Heart right ventricle (tissue), 16 donors: ENCODE data around the gene INSYN1. TPM values are rescaled to one million over a fixed set of nuclear protein-coding genes. Genes with fewer than 3 reads are reported as not detected.

Source experiments
- ATAC-seq, 8 donors: fragments of 200-7000 bp; cut with Tn5 transposase; one replicate each; pipeline ENCODE4 v1.9.1; 2020; ENCODE audit warnings: mild to moderate bottlenecking in 8 of 8, moderate library complexity in 8 of 8, moderate number of reproducible peaks in 1 of 8
- DNase-seq, 2 donors: peaks; one replicate each; pipeline ENCODE4 v3.0.0-alpha.2; 2020
- H3K27ac ChIP-seq, 10 donors: fragments of 200-600 bp; sonication (generic) in 2 of 10; one replicate each; pipeline versions ENCODE4 v1.5.0 to v1.8.0; 2020 to 2022; ENCODE audit warnings: mild to moderate bottlenecking in 3 of 10
- H3K27me3 ChIP-seq, 7 donors: fragments of 200-600 bp; one replicate each; pipeline ENCODE4 v1.8.0; 2021 to 2022; ENCODE audit warnings: mild to moderate bottlenecking in 2 of 7
- H3K36me3 ChIP-seq, 9 donors: fragments of 200-600 bp; sonication (generic) in 1 of 9; one replicate each; pipeline versions ENCODE4 v1.5.0 to v1.8.0; 2020 to 2022; ENCODE audit warnings: mild to moderate bottlenecking in 2 of 9
- H3K4me1 ChIP-seq, 9 donors: fragments of 200-600 bp; sonication (generic) in 1 of 9; one replicate each; pipeline versions ENCODE4 v1.5.0 to v1.8.0; 2020 to 2022; ENCODE audit warnings: mild to moderate bottlenecking in 4 of 9
- H3K4me3 ChIP-seq, 10 donors: fragments of 200-600 bp; sonication (generic) in 2 of 10; one replicate each; pipeline versions ENCODE4 v1.5.0 to v1.8.0; 2020 to 2022; ENCODE audit warnings: mild to moderate bottlenecking in 7 of 10, moderate library complexity in 2 of 10
- H3K9me3 ChIP-seq, 11 donors: fragments of 200-600 bp in 10 of 11; sonication (generic) in 2 of 11; one replicate each; pipeline versions ENCODE4 v1.5.0 to v1.8.0; 2013 to 2022; ENCODE audit warnings: mild to moderate bottlenecking in 2 of 11, control low read depth in 1 of 11, moderate library complexity in 1 of 11
- CTCF ChIP-seq, 9 donors: fragments of 200-600 bp; sonication (generic) in 2 of 9; IDR thresholded peaks; one replicate each; pipeline versions ENCODE4 v1.5.0 to v1.8.0; 2021 to 2022; ENCODE audit warnings: antibody characterized with exemption in 9 of 9, mild to moderate bottlenecking in 5 of 9, moderate library complexity in 1 of 9
- WGBS, 2 donors: extraction: QIAGEN DNeasy Blood & Tissue Kit; methylation state at CpG; one replicate each; pipeline ENCODE4 v1.1.7; 2013; ENCODE audit warnings: inconsistent platforms in 1 of 2; 5-methylcytosine and 5-hydroxymethylcytosine counted together
- intact Hi-C, 10 donors: fragments of 100-400 bp; cut with DNase I; formaldehyde crosslinking; loops; one replicate each; pipeline versions ENCODE4 v1.11.1 to v1.14.2; 2022
- polyA plus RNA-seq, 2 donors: library from polyadenylated mRNA; stranded (reverse); fragments of 200-250 nt; gene quantifications; one replicate each; pipeline ENCODE4 v1.2.3, GENCODE V29; 2013
- total RNA-seq, 10 donors: library from RNA; stranded (reverse); fragmentation: NEBNext Ultra II Directional in 3 of 10; extraction: Animal tissue kit (Norgen Biotek cat#: 25700) in 3 of 10; gene quantifications; one replicate each; pipeline versions ENCODE4 v1.2.1 to v1.2.4, GENCODE V29; 2021 to 2023
- donor health status: Arrhythmogenic right ventricular cardiomyopathy.
- donor health status: ischemic (EF 13 %, LVEDD 7.1; RV severe dilation, severe dysfunction).
- donor health status: healthy with polysubstance abuse.
- donor health status: DM: no; HTN: yes; CAD: no.
- donor health status: DM: no; HTN: no; CAD: no.
- donor health status: ischemic (EF 25% LVEDD 6.9; RV normal size, moderate dysfunction).
- donor health status: ischemic (EF 25% LVEDD 5.7; RV mildly dilated, moderate dysfunction).
- donor health status: healthy.
- donor health status: DM: yes; HTN: yes; CAD: no.
- donor health status: Ischemic cardiomyopathy.
- donor health status: ischemic (EF 35%, LVEDD 5.7; RV mildly dilated, moderate dysfunction).
- donor health status: nonischemic (EF 11% LVEDD 7.7; RV severe dilation, severe dysfunction).
- donor health status: DM: yes; HTN: yes; CAD: no.
- donor health status: PGD.
- donor health status: ischemic (EF 29% LVEDD 5.4; RV normal size, mild dysfunction).
- donor health status: nonischemic (EF 23%, LVEDD 6.1; RV moderate dilation, normal function).

INSYN1 gene
- total and polyA plus RNA-seq, 12 donors: 56.4 to 221 (median 92.5) TPM

GRCh38 chr15:73763931-73764330 is 10.8 kb upstream of the INSYN1 start:
- 31 to 34% methylated on average over 3 of the region's 3 CpGs for WGBS, 2 donors
- intact Hi-C loops: no loop called here
- Histone ChIP-seq H3K27ac (peak overlapping the region in 4 of 10 donors; percentile 9 to 45 (median 14)), H3K27me3 (peaks cover 0 to 8% (median 0%) of the 10 kb centered on the region in 7 donors), H3K4me1 (peaks cover 0 to 16% (median 11%) of the 10 kb centered on the region in 9 donors), H3K9me3 (no peaks in the 10 kb centered on the region), H3K36me3 (no peaks in the 10 kb centered on the region), H3K4me3 (no peak overlapping the region)
- no peak for TF ChIP-seq CTCF (IDR thresholded peaks at IDR 0.05)
- ATAC-seq (peak; percentile 59 to 89 (median 77)), DNase-seq (peak in 1 of 2 donors; percentile 46)

GRCh38 chr15:73760330-73761329 is 7.5 kb upstream of the INSYN1 start:
- intact Hi-C loops: no loop called here
- Histone ChIP-seq H3K4me3 (no peak overlapping the region), H3K4me1 (peaks cover 0 to 27% (median 11%) of the 10 kb centered on the region in 9 donors), H3K36me3 (no peaks in the 10 kb centered on the region), H3K27me3 (peaks cover 0 to 15% (median 3%) of the 10 kb centered on the region in 7 donors), H3K9me3 (no peaks in the 10 kb centered on the region), H3K27ac (no peak overlapping the region)
- DNase-seq: no peak
- WGBS, 2 donors: 50 to 66% methylated on average over 11 of the region's 11 CpGs
- ATAC-seq: no peak
- no peak for TF ChIP-seq CTCF (IDR thresholded peaks at IDR 0.05)

GRCh38 chr15:73758461-73758860 is 5.3 kb upstream of the INSYN1 start:
- ATAC-seq: no peak
- peaks cover 0 to 32% (median 4%) of the 10 kb centered on the region in 7 donors for H3K27me3 ChIP-seq

More at GRCh38 chr15:73758461-73758860, 5.3 kb upstream of the INSYN1 start:
- Histone ChIP-seq H3K36me3 (no peaks in the 10 kb centered on the region), H3K4me1 (peaks cover 0 to 19% (median 2%) of the 10 kb centered on the region in 9 donors), H3K4me3 (no peak overlapping the region), H3K27ac (no peak overlapping the region), H3K9me3 (no peaks in the 10 kb centered on the region)
- no peak for TF ChIP-seq CTCF (IDR thresholded peaks at IDR 0.05)
- 63 to 65% methylated on average over 5 of the region's 5 CpGs for WGBS, 2 donors
- DNase-seq: no peak
- intact Hi-C loops: no loop called here
